HepG2 (cell line): ENCODE measurements around the gene SKP1. TPM values are rescaled to one million over a fixed set of nuclear protein-coding genes. Genes with fewer than 3 reads are reported as not detected.
A peak's percentile ranks its signal among the peaks of the same experiment; 100 is the strongest.

Experiments used
- ATAC-seq: fragments of 200-7000 bp; cut with Tn5 transposase; 3 replicates; pipeline ENCODE4 v1.9.1; 2020; ENCODE audit warnings: mild to moderate bottlenecking, moderate library complexity
- BruUV-seq: library from RNA; stranded (reverse); fragments of 400-500 nt; replicated peaks from 2 replicates; lab custom pipeline; 2021; lab: Mats Ljungman, UMichigan
- CTCF ChIA-PET: fragments of 300-600 bp; formaldehyde crosslinking; extraction: SDS; loops from one replicate; lab custom pipeline; 2021; ENCODE audit warnings: low total read pairs, inconsistent platforms, low intra/inter-chr PET ratio; lab: Yijun Ruan, JAX
- POLR2A ChIA-PET: fragments of 350-600 bp; sonication (Branson Sonifier 250); formaldehyde crosslinking; loops from one replicate; lab custom pipeline; 2020; ENCODE audit warnings: antibody characterized with exemption, inconsistent platforms; lab: Yijun Ruan, JAX
- DNase-seq: peaks from one replicate; pipeline ENCODE4 v3.0.0-alpha.2; 2015; ENCODE audit warnings: low spot score
- FAIRE-seq: peaks from 3 replicates; lab custom pipeline; 2011; peaks lifted over from hg19 to GRCh38; lab: Jason Lieb, UNC
- H2AFZ ChIP-seq: one replicate; pipeline ENCODE4 v1.6.1; 2011; ENCODE audit warnings: low read length, inconsistent platforms
- H3K27ac ChIP-seq: fragments of 300-600 bp; 3 replicates; pipeline ENCODE4 v1.8.0; 2011; ENCODE audit warnings: mixed run types, mild to moderate bottlenecking, mixed read lengths, low read length, inconsistent platforms; ENCODE audit not compliant: insufficient read depth; ENCODE audit errors: extremely low read length
- H3K27me3 ChIP-seq, 2 experiments: fragments of 200-600 bp in 1 of 2; 2 replicates in 1 of 2; 3 replicates in 1 of 2; pipeline versions ENCODE4 v1.6.0 to v1.8.0; 2011; ENCODE audit warnings: low read length in 2 of 2, mild to moderate bottlenecking in 2 of 2, moderate library complexity in 2 of 2, inconsistent platforms in 1 of 2; ENCODE audit not compliant: insufficient read depth in 2 of 2, control insufficient read depth in 1 of 2
- H3K36me3 ChIP-seq, 2 experiments: fragments of 200-600 bp in 1 of 2; replicated peaks in 1 of 2; 2 replicates in 1 of 2; 3 replicates in 1 of 2; pipeline versions ENCODE4 v1.5.1 to v1.8.0; 2011; ENCODE audit warnings: low read length in 2 of 2, inconsistent platforms in 1 of 2; ENCODE audit not compliant: insufficient read depth in 2 of 2, control insufficient read depth in 1 of 2
- H3K4me1 ChIP-seq: 2 replicates; pipeline ENCODE4 v1.5.1; 2012; ENCODE audit warnings: low read length, inconsistent platforms; ENCODE audit not compliant: insufficient read depth
- H3K4me2 ChIP-seq: 2 replicates; pipeline ENCODE4 v1.6.0; 2011; ENCODE audit warnings: low read depth, low read length, inconsistent platforms
- H3K4me3 ChIP-seq, 3 experiments: fragments of 200-600 bp in 1 of 3; sonication (generic), shearing (Covaris generic) in 1 of 3; replicated peaks in 1 of 3; 2 replicates each; pipeline ENCODE4 v1.5.1; 2011 to 2016; ENCODE audit warnings: low read length in 3 of 3, inconsistent platforms in 2 of 3, low read depth in 2 of 3, mild to moderate bottlenecking in 2 of 3, control low read depth in 1 of 3, mixed read lengths in 1 of 3; ENCODE audit not compliant: insufficient read depth in 1 of 3
- H3K79me2 ChIP-seq: one replicate; pipeline ENCODE4 v1.6.1; 2011; ENCODE audit warnings: low read length, inconsistent platforms; ENCODE audit not compliant: insufficient read depth
- H3K9ac ChIP-seq: 2 replicates; pipeline ENCODE4 v1.6.0; 2011; ENCODE audit warnings: mild to moderate bottlenecking, low read depth, low read length, inconsistent platforms; ENCODE audit not compliant: insufficient read depth
- H3K9me3 ChIP-seq: 2 replicates; pipeline ENCODE4 v1.5.1; 2012; ENCODE audit warnings: mild to moderate bottlenecking, low read length
- H4K20me1 ChIP-seq: 2 replicates; pipeline ENCODE4 v1.6.0; 2011; ENCODE audit warnings: inconsistent platforms, mild to moderate bottlenecking, low read length, moderate library complexity; ENCODE audit not compliant: insufficient read depth
- ATF7 ChIP-seq, 2 experiments: fragments of 450-650 bp in 1 of 2; sonication (generic) in 1 of 2; formaldehyde crosslinking in 1 of 2; IDR thresholded peaks; 2 replicates each; pipeline versions ENCODE4 v1.4.0 to v1.6.1; 2016 to 2020; ENCODE audit warnings: antibody characterized with exemption in 1 of 2, mild to moderate bottlenecking in 1 of 2, missing genetic modification reagents in 1 of 2
- FIP1L1 ChIP-seq: fragments of 200-400 bp; formaldehyde crosslinking; IDR thresholded peaks from 2 replicates; pipeline ENCODE4 v1.6.1; 2018; ENCODE audit warnings: low read depth, mild to moderate bottlenecking, low read length, moderate library complexity, borderline replicate concordance; ENCODE audit not compliant: insufficient read depth
- KLF12 ChIP-seq: sonication (generic); formaldehyde crosslinking; IDR thresholded peaks from 2 replicates; pipeline ENCODE4 v1.4.0; 2020; ENCODE audit warnings: missing genetic modification reagents, borderline replicate concordance
- NFKB2 ChIP-seq: sonication (generic); formaldehyde crosslinking; IDR thresholded peaks from 2 replicates; pipeline ENCODE4 v1.4.0; 2020; ENCODE audit warnings: missing genetic modification reagents, borderline replicate concordance
- SAP130 ChIP-seq: IDR thresholded peaks from 2 replicates; pipeline ENCODE4 v1.6.1; 2016; ENCODE audit warnings: low read depth
- THRA ChIP-seq: sonication (generic); formaldehyde crosslinking; IDR thresholded peaks from 2 replicates; pipeline ENCODE4 v1.4.0; 2020; ENCODE audit warnings: missing genetic modification reagents, borderline replicate concordance
- XRCC5 ChIP-seq: fragments of 200-400 bp; formaldehyde crosslinking; optimal IDR thresholded peaks from 2 replicates; pipeline ENCODE3; 2017; ENCODE audit warnings: mild to moderate bottlenecking, low read length
- ZBTB33 ChIP-seq: sonication (generic); formaldehyde crosslinking; IDR thresholded peaks from 2 replicates; pipeline ENCODE4 v1.4.0; 2020; ENCODE audit warnings: missing genetic modification reagents
- ZNF670 ChIP-seq: sonication (generic); formaldehyde crosslinking; IDR thresholded peaks from 2 replicates; pipeline ENCODE4 v1.8.0; 2022; ENCODE audit warnings: mild to moderate bottlenecking, missing genetic modification reagents, borderline replicate concordance
- ZNF816 ChIP-seq: sonication (generic); formaldehyde crosslinking; IDR thresholded peaks from 2 replicates; pipeline ENCODE4 v1.8.0; 2022; ENCODE audit warnings: missing genetic modification reagents, mild to moderate bottlenecking, borderline replicate concordance
- WGBS: methylation state at CpG from one replicate; pipeline ENCODE4 v1.1.6; 2017; ENCODE audit warnings: low lambda C conversion rate; 5-methylcytosine and 5-hydroxymethylcytosine counted together
- in situ Hi-C: cut with HindIII; loops from 2 replicates; pipeline ENCODE4 v1.10.0; 2017; ENCODE audit warnings: low pct_unique_long_range_greater_than_20kb; ENCODE audit not compliant: extremely low pct_ligation_motif_present
- intact Hi-C: fragments of 100-400 bp; cut with micrococcal nuclease; formaldehyde crosslinking; loops from one replicate; pipeline ENCODE4 v1.10.0; 2022; ENCODE audit not compliant: unreplicated experiment
- polyA plus RNA-seq, 8 experiments: library from polyadenylated mRNA; depleted of rRNA in 3 of 8; stranded (reverse) in 7 of 8; unstranded in 1 of 8; fragments of >200 nt; fragmentation: Illumina TruSeq in 4 of 8; extraction: Trizol in 4 of 8; gene quantifications; 2 replicates each; pipeline versions ENCODE4 v1.2.1 to v1.2.3, GENCODE V29; 2011 to 2016; ENCODE audit warnings: low read depth in 4 of 8, missing spikeins in 1 of 8, mixed read lengths in 1 of 8; ENCODE audit not compliant: insufficient read depth in 1 of 8
- total RNA-seq, 5 experiments: library from RNA; depleted of rRNA; stranded (reverse); fragments of >200 nt; fragmentation: Illumina TruSeq; extraction: Trizol; gene quantifications; 2 replicates each; pipeline ENCODE4 v1.2.3, GENCODE V29; 2016; ENCODE audit warnings: low read depth in 1 of 5

The SKP1 gene
- total and polyA plus RNA-seq, 2 of the 13 experiments (the other 11 are each of a cell fraction or from before 2014, with no cell fraction given), result 134 to 340 TPM

- TF ChIP-seq THRA (CRISPR knock-in tag) (peak; percentile 94), NFKB2 (CRISPR knock-in tag) (peak; percentile 42; the same call in 1 of the 2 replicates)
Measured at GRCh38 chr5:134101686-134102439, 74.9 kb downstream of the SKP1 start (continued).

GRCh38 chr5:134100283-134101091 is 76.3 kb downstream of the SKP1 start:
- H3K9ac ChIP-seq, result no peak overlapping the region
- no peaks in the 10 kb centered on the region for H4K20me1 ChIP-seq
- no peaks in the 10 kb centered on the region for H3K9me3 ChIP-seq
- FAIRE-seq (no peak), ATAC-seq (no peak), DNase-seq (no peak)
- H3K79me2 ChIP-seq, result no peaks in the 10 kb centered on the region
- peak overlapping the region; percentile 89 for H3K4me2 ChIP-seq
- peaks cover 94% of the 10 kb centered on the region for H3K4me1 ChIP-seq
- H3K36me3 ChIP-seq, result no peaks in the 10 kb centered on the region
- H3K27ac ChIP-seq, result no peak overlapping the region
- no peak overlapping the region for H3K4me3 ChIP-seq
- no peak for TF ChIP-seq ATF7 (IDR thresholded peaks at IDR 0.05)
- TF ChIP-seq ATF7 (CRISPR knock-in tag; IDR thresholded peaks at IDR 0.05), result no peak
- no peak for TF ChIP-seq ZNF670 (CRISPR knock-in tag)
- TF ChIP-seq SAP130 (CRISPR knock-in tag), result no peak
- no peak for TF ChIP-seq KLF12 (CRISPR knock-in tag)
- TF ChIP-seq ZBTB33 (CRISPR knock-in tag), result 0 out of 2 replicates have a peak, but pooled peaks have one; percentile 39
- TF ChIP-seq ZNF816, result no peak
- TF ChIP-seq XRCC5, result peak; percentile 14
- TF ChIP-seq FIP1L1, result no peak
- intact Hi-C loops (no loop called here), in situ Hi-C loops (no loop called here)
- no TSS peak for BruUV-seq
- CTCF ChIA-PET, result interaction anchor here (1.7 to 2.3 kb wide), 2 partner anchors 40 to 61 kb away, joined by 4 to 12 read pairs; no protein-coding TSS in a partner anchor
- peaks cover 0 to 1% of the 10 kb centered on the region in 2 experiments; a peak in 1 of 5 replicates for H3K27me3 ChIP-seq
- WGBS, result 80% methylated on average over 4 of the region's 10 CpGs
- H2AFZ ChIP-seq, result no peak overlapping the region
- POLR2A ChIA-PET, result interaction anchor here (1.1 to 5.0 kb wide), 19 partner anchors 9 to 130 kb away, joined by 3 to 70 read pairs (median 18); partner anchors contain the start of genes TCF7 and VDAC1
